ENCODE results near the gene FANCG. TPM values are rescaled to one million over a fixed set of nuclear protein-coding genes. Genes with fewer than 3 reads are reported as not detected.

FANCG gene
- total RNA-seq, 1 donor: 10.9 TPM

DNA sequence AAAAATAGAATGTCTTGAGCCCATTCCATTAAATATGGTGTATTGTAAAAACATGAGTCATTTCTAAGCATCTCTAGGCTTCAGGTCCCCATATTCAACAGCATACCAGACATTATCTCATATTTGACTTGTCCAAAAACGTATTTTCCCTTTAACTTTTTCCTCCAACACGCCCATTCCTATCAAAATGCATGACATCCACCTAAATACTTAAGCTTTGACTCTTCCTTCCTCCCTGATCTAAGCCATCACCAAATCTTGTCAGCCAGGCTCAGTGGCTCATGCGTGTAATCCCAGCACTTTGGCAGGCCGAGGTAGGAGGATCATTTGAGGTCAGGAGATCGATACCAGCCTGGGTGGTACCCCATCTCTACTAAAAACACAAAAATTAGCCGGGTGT, 31.2 kb downstream of the FANCG start:
- H3K27me3 ChIP-seq (ENCODE audit: insufficient read depth, low read length): no peaks in the 10 kb centered on the region
- no peaks in the 10 kb centered on the region for H3K4me1 ChIP-seq (ENCODE audit: insufficient read depth, low read length)
- no peak for DNase-seq (ENCODE audit: insufficient read length, low spot score, missing footprints)
- H3K27ac ChIP-seq (ENCODE audit: low read depth, low read length): no peak overlapping the region
- no peak overlapping the region for H3K4me3 ChIP-seq (ENCODE audit: insufficient read depth, low read length)
- H3K36me3 ChIP-seq (ENCODE audit: insufficient read depth, low read length): peaks cover 38% of the 10 kb centered on the region
- no peaks in the 10 kb centered on the region for H3K79me2 ChIP-seq (ENCODE audit: insufficient read depth, low read length)
- TF ChIP-seq, protein P1, sequence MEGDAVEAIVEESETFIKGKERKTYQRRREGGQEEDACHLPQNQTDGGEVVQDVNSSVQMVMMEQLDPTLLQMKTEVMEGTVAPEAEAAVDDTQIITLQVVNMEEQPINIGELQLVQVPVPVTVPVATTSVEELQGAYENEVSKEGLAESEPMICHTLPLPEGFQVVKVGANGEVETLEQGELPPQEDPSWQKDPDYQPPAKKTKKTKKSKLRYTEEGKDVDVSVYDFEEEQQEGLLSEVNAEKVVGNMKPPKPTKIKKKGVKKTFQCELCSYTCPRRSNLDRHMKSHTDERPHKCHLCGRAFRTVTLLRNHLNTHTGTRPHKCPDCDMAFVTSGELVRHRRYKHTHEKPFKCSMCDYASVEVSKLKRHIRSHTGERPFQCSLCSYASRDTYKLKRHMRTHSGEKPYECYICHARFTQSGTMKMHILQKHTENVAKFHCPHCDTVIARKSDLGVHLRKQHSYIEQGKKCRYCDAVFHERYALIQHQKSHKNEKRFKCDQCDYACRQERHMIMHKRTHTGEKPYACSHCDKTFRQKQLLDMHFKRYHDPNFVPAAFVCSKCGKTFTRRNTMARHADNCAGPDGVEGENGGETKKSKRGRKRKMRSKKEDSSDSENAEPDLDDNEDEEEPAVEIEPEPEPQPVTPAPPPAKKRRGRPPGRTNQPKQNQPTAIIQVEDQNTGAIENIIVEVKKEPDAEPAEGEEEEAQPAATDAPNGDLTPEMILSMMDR (IDR thresholded peaks at IDR 0.05; ENCODE audit: extremely low read depth, low read depth, low read length): no peak
- H3K9me3 ChIP-seq (ENCODE audit: low read depth, low read length): no peaks in the 10 kb centered on the region
- no peak overlapping the region for H3K4me2 ChIP-seq (ENCODE audit: insufficient read depth, low read length)
- peaks cover 15% of the 10 kb centered on the region for H4K20me1 ChIP-seq (ENCODE audit: insufficient read depth, low read length)
- no peak overlapping the region for H2AFZ ChIP-seq (ENCODE audit: low read length)

DNA sequence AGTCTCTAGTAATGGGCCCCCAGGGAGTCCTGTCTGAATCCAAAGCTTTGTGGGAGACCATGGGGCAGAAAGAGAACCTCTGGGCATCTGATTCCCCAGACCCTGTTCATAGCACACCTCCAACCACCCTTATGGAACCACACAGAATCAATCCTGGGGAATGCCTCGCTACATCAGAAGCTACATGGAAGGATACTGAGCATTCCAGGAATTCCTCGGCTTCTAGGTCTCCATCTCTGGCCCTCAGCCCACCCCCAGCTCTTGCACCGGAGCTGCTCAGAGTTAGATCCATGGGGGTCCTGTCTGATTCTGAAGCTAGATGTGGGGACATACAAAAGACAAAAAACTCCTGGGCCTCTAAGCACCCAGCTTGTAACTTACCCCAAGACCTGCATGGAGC, 35.7 kb downstream of the FANCG start:
- Histone ChIP-seq H3K36me3 (ENCODE audit: insufficient read depth, low read length) (peaks cover 21% of the 10 kb centered on the region), H3K27ac (ENCODE audit: low read depth, low read length) (no peak overlapping the region), H3K4me3 (ENCODE audit: insufficient read depth, low read length) (no peak overlapping the region), H3K4me1 (ENCODE audit: insufficient read depth, low read length) (peaks cover 6% of the 10 kb centered on the region), H3K27me3 (ENCODE audit: insufficient read depth, low read length) (no peaks in the 10 kb centered on the region), H2AFZ (ENCODE audit: low read length) (no peak overlapping the region), H4K20me1 (ENCODE audit: insufficient read depth, low read length) (peaks cover 15% of the 10 kb centered on the region), H3K9me3 (ENCODE audit: low read depth, low read length) (no peaks in the 10 kb centered on the region), H3K79me2 (ENCODE audit: insufficient read depth, low read length) (no peaks in the 10 kb centered on the region), H3K4me2 (ENCODE audit: insufficient read depth, low read length) (no peak overlapping the region)
- TF ChIP-seq, protein P1 (IDR thresholded peaks at IDR 0.05; ENCODE audit: extremely low read depth, low read depth, low read length): no peak
- DNase-seq (ENCODE audit: insufficient read length, low spot score, missing footprints): no peak

DNA sequence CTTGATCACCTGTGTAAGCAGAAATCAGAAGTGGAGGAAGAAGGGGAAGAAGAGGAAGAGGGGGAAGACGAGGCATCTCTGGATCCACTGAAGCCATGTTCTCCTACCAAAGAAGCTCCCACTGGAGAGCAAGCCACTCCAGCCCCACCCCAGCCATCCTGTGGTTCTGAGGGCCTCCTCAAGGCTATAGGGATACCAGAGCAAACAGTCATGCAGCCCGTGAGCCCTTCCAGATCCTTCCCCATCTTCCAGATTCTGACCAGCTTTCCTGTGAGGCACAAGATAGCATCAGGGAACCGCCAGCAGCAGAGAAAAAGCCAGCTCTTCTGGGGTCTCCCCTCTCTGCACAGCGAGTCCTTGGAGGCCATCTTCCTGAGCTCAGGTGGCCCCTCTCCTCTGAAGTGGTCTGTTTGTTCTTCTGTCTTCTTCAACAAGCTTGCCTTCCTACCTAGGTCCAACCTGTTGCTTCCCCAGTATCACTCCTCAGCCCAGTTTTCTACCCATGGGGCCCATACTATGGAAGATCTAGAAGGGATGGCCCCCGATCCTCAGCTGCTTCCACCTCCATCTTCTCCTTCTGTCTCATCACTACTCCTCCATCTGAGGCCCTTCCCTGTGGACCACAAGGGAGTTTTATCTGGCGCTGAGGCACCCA, 36.7 kb downstream of the FANCG start:
- no peak overlapping the region for H3K4me3 ChIP-seq (ENCODE audit: insufficient read depth, low read length)
- no peaks in the 10 kb centered on the region for H3K27me3 ChIP-seq (ENCODE audit: insufficient read depth, low read length)
- H3K27ac ChIP-seq (ENCODE audit: low read depth, low read length): no peak overlapping the region
- H2AFZ ChIP-seq (ENCODE audit: low read length): no peak overlapping the region
- peaks cover 19% of the 10 kb centered on the region for H3K36me3 ChIP-seq (ENCODE audit: insufficient read depth, low read length)
- no peak for DNase-seq (ENCODE audit: insufficient read length, low spot score, missing footprints)
- no peaks in the 10 kb centered on the region for H3K79me2 ChIP-seq (ENCODE audit: insufficient read depth, low read length)
- H3K4me2 ChIP-seq (ENCODE audit: insufficient read depth, low read length): no peak overlapping the region
- no peaks in the 10 kb centered on the region for H3K9me3 ChIP-seq (ENCODE audit: low read depth, low read length)
- H3K4me1 ChIP-seq (ENCODE audit: insufficient read depth, low read length): peaks cover 6% of the 10 kb centered on the region
- peaks cover 12% of the 10 kb centered on the region for H4K20me1 ChIP-seq (ENCODE audit: insufficient read depth, low read length)
- TF ChIP-seq, protein P1 (IDR thresholded peaks at IDR 0.05; ENCODE audit: extremely low read depth, low read depth, low read length): no peak

DNA sequence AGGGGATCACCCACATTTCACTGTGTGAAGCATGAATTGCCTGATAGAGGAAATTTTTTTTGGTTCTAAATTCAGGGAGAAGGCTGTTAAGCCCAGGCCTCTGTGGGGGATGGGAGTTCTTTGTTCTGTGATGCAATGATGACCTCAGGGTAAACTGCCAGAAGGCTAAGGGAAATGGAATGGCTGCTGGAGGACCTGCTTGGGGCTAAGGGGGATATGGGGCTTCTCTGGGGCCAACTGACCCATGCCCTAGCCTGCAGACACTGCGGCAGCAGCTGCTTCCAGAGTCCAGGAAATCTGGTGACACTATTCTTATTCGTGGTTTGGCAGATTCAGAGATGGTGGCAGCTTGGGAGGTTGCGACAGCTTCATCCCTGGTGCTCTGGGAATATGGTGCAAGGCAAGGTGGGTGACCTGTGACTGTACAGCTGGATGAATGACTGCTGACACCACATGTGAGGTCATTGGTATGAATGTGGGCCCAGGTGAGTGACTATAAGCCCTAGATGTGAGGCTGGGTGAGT, 37.6 kb downstream of the FANCG start:
- Histone ChIP-seq H3K27ac (ENCODE audit: low read depth, low read length) (no peak overlapping the region), H3K79me2 (ENCODE audit: insufficient read depth, low read length) (no peaks in the 10 kb centered on the region), H3K4me1 (ENCODE audit: insufficient read depth, low read length) (peaks cover 6% of the 10 kb centered on the region), H3K4me2 (ENCODE audit: insufficient read depth, low read length) (no peak overlapping the region), H2AFZ (ENCODE audit: low read length) (no peak overlapping the region), H3K4me3 (ENCODE audit: insufficient read depth, low read length) (no peak overlapping the region), H4K20me1 (ENCODE audit: insufficient read depth, low read length) (peaks cover 9% of the 10 kb centered on the region), H3K9me3 (ENCODE audit: low read depth, low read length) (no peaks in the 10 kb centered on the region), H3K27me3 (ENCODE audit: insufficient read depth, low read length) (no peaks in the 10 kb centered on the region), H3K36me3 (ENCODE audit: insufficient read depth, low read length) (peaks cover 14% of the 10 kb centered on the region)
- TF ChIP-seq, protein P1 (IDR thresholded peaks at IDR 0.05; ENCODE audit: extremely low read depth, low read depth, low read length): no peak
- no peak for DNase-seq (ENCODE audit: insufficient read length, low spot score, missing footprints)
